HG02623 (cell line): Measurements from ENCODE around the gene POT1.

Source experiments
- ATAC-seq: cut with Tn5 transposase; IDR thresholded peaks from one replicate; pipeline ENCODE4 v1.9.1; 2021; ENCODE audit warnings: moderate library complexity; ENCODE audit not compliant: unreplicated experiment

The POT1 gene

DNA sequence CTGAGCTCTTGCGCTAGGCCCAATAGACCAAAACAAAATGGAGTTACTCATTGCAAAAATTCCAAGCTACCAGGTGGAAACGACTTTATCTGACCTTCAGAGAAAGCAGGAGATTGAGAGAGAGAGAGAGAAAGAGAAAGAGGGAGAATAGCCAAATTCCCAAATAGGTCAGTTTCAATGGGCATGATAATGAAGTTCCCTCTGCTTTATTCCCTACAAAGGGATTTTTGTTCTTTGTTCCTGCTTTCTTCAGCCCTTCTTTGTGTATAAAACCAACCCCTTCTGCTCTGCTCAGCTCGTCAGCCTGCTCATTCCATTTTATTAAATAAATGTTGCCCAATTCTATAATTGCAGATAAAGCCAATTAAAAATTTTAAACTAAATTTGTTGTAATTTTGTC, 119.0 kb downstream of the POT1 start:
- ATAC-seq: no peak

- no peak for ATAC-seq
Measured at GRCh38 chr7:124808206-124808605, 121.4 kb downstream of the POT1 start.

GRCh38 chr7:124801330-124801895, 128.2 kb downstream of the POT1 start:
- no peak for ATAC-seq

- no peak for ATAC-seq
Measured at GRCh38 chr7:124800386-124800785, 129.2 kb downstream of the POT1 start.

DNA sequence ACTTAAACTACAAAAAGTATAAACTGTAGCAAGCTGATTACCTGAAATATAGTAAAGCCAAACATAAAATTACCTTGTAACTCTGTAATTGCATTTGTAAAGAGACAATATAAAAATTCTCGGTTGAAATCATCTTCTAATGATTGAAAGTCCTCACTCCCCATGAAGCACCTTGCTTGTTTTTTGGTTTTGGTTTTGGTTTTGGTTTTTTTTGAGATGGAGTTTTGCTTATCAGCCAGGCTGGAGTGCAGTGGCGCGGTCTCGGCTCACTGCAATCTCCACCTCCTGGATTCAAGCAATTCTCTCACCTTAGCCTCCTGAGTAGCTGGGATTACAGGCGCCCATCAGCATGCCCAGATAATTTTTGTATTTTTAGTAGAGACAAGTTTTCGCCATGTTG, 130.2 kb downstream of the POT1 start:
- ATAC-seq: no peak

DNA sequence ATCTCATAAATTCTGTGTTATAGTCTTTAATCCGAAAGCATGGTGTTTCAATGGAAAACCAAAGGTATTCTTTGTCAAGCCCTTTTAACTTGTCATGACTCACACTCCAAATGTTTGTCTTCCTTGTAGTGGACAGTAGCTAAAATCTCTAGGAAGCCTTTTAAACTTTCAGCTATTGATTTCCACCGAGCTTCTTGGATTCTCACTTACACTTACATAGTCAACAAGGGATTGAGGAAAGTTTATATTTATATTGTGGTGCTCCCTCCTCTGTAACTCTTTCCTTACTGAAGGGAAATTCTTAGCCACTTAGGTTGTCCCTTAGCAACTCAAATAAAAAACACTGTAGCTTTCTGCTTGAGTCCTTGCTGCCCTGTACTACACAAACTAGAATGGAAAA, 132.9 kb downstream of the POT1 start:
- ATAC-seq: no peak

- ATAC-seq: no peak
Measured at GRCh38 chr7:124792696-124793095, 136.9 kb downstream of the POT1 start.

DNA sequence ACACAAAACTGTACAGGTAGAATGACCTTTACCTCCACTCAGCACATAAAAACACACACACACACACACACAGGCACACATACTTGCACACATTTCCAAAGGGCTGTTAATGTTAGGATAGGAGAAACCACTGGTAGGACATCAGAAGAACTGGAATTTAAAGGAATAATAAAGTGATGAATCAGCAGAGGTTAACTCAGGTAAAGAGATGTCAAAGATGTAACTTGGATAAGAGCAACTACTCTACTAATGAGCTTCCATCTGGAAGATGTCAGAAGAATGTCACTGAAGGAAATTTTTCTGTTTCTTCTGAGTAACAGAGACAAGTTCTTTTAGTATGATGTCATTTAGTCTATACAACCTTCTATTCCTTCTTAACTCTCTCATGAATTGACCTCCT, 137.6 kb downstream of the POT1 start:
- ATAC-seq: no peak

GRCh38 chr7:124791426-124791825, 138.2 kb downstream of the POT1 start:
- ATAC-seq: no peak

- ATAC-seq: no peak
Measured at GRCh38 chr7:124790645-124791044, 139.0 kb downstream of the POT1 start.

- ATAC-seq: no peak
Measured at GRCh38 chr7:124785994-124786393, 143.6 kb downstream of the POT1 start.

DNA sequence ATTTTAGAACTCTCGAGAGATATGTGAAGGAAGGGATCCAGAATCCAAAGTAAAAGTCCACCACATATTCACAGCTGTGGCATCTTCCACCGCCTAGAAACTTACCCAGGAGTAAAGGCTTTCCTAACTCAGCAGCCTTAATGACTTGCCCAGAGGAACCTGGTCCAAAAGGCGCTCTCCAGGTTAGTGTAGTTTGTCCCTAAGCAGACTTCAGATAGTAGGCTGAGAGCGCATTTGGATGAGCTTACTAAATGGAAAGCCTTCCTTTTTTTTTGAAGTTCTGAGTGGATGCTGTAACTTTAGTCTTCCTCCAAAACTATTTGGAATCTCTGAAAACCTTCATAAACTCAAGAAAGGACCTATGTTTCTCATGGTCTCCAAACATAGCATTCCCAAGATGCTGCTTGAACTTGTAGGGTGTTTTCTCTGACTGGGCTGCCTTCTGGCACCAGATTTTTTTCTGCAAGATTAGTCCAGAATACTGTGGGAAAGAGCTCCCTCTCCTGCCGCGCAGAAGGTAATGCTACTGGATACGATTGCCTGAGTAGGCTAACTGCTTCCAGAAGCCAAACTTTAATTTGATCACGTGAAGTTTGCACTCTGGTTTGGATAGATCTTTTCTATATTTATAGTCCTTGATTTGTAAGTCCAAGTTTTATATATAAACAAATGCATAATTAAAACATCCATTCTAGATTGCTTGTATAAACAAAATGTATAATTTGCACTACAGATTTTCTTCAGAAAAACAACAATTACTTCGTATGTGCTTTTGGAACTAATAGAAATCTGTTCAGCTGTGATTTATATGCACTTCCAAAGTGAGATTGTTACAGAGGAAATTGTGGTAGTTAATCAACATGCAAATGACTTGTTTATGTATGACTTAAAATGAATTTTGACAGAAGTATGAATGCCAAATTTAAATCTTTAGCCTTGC, 144.5 kb downstream of the POT1 start:
- ATAC-seq: peak; percentile 92

GRCh38 chr7:124783271-124783670, 146.4 kb downstream of the POT1 start:
- no peak for ATAC-seq

DNA sequence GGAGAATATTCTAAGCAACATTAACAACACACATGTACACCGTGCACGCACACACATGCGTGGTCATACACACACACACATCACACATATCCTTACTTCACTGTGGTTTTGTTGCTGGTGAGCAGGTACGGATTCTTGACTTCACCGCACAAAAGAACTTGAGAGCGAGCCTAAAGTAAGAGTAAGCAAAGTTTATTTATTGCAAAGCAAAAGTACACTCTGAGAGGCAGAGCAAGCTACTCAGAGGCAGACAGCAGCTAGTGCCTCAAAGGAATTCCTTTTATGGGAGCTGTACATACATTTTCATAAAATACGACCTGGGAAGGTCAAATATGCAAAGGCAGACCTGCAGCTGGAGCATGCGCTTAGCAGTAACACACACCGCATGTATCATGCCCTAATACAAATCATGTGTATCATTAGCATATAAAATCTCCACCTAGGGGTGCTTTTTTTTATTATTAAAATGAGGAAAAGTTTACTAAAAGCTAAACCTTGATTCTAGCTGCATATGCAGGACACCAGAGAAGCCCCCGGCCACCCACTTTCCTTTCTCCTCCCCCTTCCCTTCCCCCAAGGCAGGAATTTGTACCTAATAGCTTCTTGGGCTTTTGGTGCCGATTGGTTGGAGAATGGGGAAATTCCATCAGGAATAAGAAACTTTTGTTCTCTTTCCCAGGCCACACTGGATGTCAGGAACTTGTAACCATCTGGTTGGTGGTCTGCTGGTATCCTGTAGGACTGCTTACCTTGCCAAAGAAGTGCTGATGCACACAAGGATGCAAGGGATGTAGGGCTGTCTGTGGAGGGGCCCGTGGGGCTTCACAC, 147.5 kb downstream of the POT1 start:
- ATAC-seq: no peak

DNA sequence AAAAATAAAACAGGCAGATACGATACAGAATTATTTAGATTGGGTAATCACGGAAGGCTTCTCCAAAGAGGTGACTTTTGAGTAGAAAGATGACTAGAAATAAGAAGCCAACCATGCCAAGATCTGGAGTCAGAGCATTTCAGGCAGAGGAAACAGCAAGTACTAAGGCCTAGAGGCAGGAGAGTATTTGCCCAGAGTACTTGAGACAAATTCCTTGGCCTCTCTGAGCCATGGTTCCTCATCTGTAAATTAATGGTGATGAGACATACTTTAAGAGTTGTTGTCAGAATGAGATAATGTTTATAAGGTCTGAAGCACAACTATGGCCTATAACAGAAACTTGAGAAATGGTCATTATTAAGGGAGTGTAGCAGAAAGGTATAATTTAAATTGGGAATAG, 148.2 kb downstream of the POT1 start:
- ATAC-seq: no peak

DNA sequence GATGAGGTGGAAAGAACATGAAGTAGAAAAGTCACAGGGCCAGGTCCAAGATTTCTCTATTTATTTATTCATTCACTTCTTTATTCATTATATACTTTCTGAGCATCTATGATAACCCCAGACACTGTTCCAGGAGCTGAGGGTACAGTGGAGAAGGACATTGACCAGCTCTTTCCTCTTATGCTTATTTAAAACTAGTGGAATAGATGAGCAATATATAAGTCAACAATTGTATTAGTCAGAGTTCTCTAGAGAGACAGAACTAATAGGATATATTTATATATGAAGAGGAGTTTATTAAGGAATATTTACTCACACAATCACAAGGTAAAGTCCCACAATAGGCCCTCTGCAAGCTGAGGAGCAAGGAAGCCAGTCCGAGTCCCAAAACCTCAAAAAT, 149.0 kb downstream of the POT1 start:
- ATAC-seq: no peak

DNA sequence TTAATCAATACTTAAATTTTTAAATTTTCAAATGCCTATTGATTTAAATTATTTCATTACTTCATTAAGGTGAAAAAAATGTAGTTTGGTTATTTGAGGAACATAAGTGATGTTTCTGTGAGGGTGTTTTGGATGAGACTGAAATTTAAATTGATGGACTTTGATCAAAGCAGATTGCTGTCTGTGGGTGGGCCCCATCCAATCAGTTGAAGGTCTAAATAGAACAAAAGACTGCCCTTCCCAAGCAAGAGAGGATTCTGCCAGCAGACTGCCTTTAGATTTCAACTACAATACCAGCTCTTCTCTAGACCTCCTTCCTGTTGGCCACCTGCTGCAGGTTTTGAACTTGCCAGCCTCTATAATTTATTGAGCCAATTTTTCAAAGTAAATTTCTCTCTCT, 149.6 kb downstream of the POT1 start:
- ATAC-seq: no peak

DNA sequence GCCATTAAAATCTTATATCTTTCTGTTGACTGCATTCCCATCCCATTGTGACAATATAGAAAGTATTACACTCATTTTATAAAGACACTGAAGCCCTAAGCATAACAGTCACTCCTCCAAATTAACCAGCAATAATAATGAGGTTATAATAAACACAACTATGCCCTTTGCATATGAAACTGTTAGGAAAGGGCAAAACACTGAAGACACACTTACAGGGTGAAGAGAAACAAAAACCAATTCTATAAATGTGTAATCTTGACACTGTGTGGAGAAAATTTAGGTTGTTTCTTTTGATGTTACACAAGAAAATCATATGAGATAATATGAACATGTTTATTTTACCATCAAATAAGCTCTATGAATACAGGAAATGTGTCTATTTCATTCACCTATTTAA, 150.0 kb downstream of the POT1 start:
- ATAC-seq: no peak

- no peak for ATAC-seq
Measured at GRCh38 chr7:124779194-124779593, 150.4 kb downstream of the POT1 start.

DNA sequence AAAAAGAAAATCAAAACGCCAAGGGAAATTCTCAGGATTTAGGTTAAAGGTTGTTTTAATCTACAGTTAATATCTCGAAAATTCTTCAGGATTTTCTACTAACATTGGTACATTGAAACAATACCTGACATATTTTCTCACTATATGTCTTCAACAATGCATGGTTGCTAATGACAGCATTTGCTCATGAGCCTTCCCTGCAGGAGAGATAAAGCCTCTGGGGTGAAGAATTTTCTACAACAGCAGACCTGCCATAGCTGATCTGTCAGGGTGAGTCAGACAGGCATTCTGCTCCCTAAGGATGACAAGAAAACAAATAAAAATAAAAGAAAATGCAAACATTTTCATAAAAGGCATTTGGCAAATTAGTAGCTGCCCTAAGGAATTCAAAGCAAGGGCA, 152.4 kb downstream of the POT1 start:
- ATAC-seq: no peak

DNA sequence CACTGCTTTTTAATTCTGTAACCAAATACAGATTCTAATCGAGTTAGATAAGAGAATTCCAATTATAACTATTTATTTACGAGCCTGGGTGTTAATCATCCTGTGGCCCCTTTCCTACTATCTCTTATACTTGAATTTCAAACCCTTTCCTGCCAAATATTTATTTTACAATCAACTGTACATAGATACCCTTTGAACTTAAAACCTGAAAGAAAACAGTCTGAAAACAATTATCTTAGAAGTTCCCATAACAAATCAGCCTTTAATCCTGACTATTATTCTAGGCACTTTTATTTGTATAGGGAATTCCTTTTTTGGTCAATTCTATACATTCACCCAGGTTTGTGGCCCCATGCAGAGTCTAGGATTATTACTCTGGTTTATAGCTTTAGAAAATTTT, 153.5 kb downstream of the POT1 start:
- ATAC-seq: no peak

DNA sequence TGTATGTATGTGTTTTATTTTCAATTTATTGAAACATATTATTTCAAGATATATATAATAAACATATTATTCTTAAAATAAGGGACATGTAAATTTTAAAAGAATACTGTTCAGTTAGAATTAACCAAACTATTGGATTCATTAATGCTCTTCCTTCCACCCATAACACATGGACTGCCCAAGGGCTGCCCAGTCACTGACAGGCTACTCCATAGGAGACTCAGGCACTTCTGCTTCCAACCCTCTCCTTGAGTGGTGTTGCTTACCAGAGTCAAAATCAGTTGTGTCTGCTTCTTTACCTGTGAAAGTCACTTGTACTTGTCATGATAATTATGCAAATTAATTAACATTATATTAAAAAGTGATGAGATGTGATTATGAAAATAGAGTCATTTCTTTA, 154.2 kb downstream of the POT1 start:
- ATAC-seq: no peak
